Cardiac fibroblast (primary cell): ENCODE data around the gene KCNQ2.

Experiments used
- DNase-seq, 2 donors: peaks; one replicate each; pipeline versions ENCODE4 v3.0.0 to v3.0.0-alpha.2; 2010; ENCODE audit warnings: low read depth in 2 of 2
- H3K4me3 ChIP-seq, 2 donors: replicated peaks in 1 of 2; 1 replicate in 1 of 2; 2 replicates in 1 of 2; pipeline ENCODE4 v1.5.1; 2011; ENCODE audit warnings: low read depth in 2 of 2, low read length in 2 of 2, mild to moderate bottlenecking in 2 of 2, moderate library complexity in 1 of 2
- CTCF ChIP-seq: IDR thresholded peaks from one replicate; pipeline ENCODE4 v1.5.1; 2011; ENCODE audit warnings: low read depth, mild to moderate bottlenecking, low read length, inconsistent platforms

The KCNQ2 gene

GRCh38 chr20:63502671-63503172, 30.3 kb upstream of the KCNQ2 start:
- no peak overlapping the region for H3K4me3 ChIP-seq
- TF ChIP-seq CTCF, result no peak
- no peak for DNase-seq

- DNase-seq, result no peak
- no peak overlapping the region for H3K4me3 ChIP-seq
- TF ChIP-seq CTCF, result no peak
Observed at GRCh38 chr20:63501818-63502670, 29.6 kb upstream of the KCNQ2 start.

- no peak for TF ChIP-seq CTCF
- no peak for DNase-seq
- H3K4me3 ChIP-seq, result no peak overlapping the region
Observed at GRCh38 chr20:63500902-63501817, 28.7 kb upstream of the KCNQ2 start.

- no peak for DNase-seq
- no peak for TF ChIP-seq CTCF
- no peak overlapping the region for H3K4me3 ChIP-seq
Observed at GRCh38 chr20:63500151-63500901, 27.9 kb upstream of the KCNQ2 start.

- no peak overlapping the region for H3K4me3 ChIP-seq
- DNase-seq, result no peak
- TF ChIP-seq CTCF, result no peak
Observed at GRCh38 chr20:63499338-63499969, 27.0 kb upstream of the KCNQ2 start.

GRCh38 chr20:63498960-63499337, 26.5 kb upstream of the KCNQ2 start, which contains the start of gene EEF1A2:
EEF1A2 (minus strand) TSS chr20:63499083; CDS start chr20:63497763, 1,320 bp downstream.
- TF ChIP-seq CTCF, result no peak
- DNase-seq, result no peak
- H3K4me3 ChIP-seq, result no peak within 1 kb of the TSS
